DOHH2 (cell line): ENCODE data around the gene RASSF4.

Experiments used
- H3F3A ChIP-seq: fragments of 200-600 bp; sonication (generic), shearing (Covaris generic); 2 replicates; pipeline ENCODE4 v1.6.0; 2016; ENCODE audit warnings: antibody characterized with exemption, mild to moderate bottlenecking; ENCODE audit not compliant: control insufficient read depth, insufficient read depth
- H3K27ac ChIP-seq: fragments of 200-600 bp; sonication (generic); 2 replicates; pipeline ENCODE4 v1.5.1; 2014; ENCODE audit warnings: low read depth, mild to moderate bottlenecking, low read length, moderate library complexity
- H3K27me3 ChIP-seq: fragments of 200-600 bp; sonication (generic); 2 replicates; pipeline ENCODE4 v1.6.1; 2014; ENCODE audit warnings: mild to moderate bottlenecking, low read length, mixed read lengths; ENCODE audit not compliant: control insufficient read depth
- H3K36me3 ChIP-seq: fragments of 200-600 bp; sonication (generic); 2 replicates; pipeline ENCODE4 v1.6.1; 2014; ENCODE audit warnings: mild to moderate bottlenecking, low read length, moderate library complexity, mixed read lengths; ENCODE audit not compliant: control insufficient read depth
- H3K4me1 ChIP-seq: fragments of 200-600 bp; sonication (generic); 2 replicates; pipeline ENCODE4 v1.6.1; 2014; ENCODE audit warnings: mild to moderate bottlenecking, low read length, mixed read lengths; ENCODE audit not compliant: control insufficient read depth
- H3K4me2 ChIP-seq: fragments of 200-600 bp; sonication (generic); 2 replicates; pipeline ENCODE4 v1.6.0; 2014; ENCODE audit warnings: mild to moderate bottlenecking, low read length, moderate library complexity
- H3K4me3 ChIP-seq: fragments of 200-600 bp; sonication (generic); 2 replicates; pipeline ENCODE4 v1.5.1; 2014; ENCODE audit warnings: mild to moderate bottlenecking, low read length, mixed read lengths
- H3K79me2 ChIP-seq: fragments of 200-600 bp; sonication (generic); 2 replicates; pipeline ENCODE4 v1.6.1; 2014; ENCODE audit warnings: mild to moderate bottlenecking, low read length, mixed read lengths; ENCODE audit not compliant: control insufficient read depth
- H3K9me2 ChIP-seq: fragments of 200-600 bp; sonication (generic); replicated peaks from 2 replicates; pipeline ENCODE4 v1.6.1; 2014; ENCODE audit warnings: mild to moderate bottlenecking, low read length, mixed read lengths; ENCODE audit not compliant: control insufficient read depth
- H3K9me3 ChIP-seq: fragments of 200-600 bp; sonication (generic); 2 replicates; pipeline ENCODE4 v1.6.1; 2014; ENCODE audit warnings: antibody characterized with exemption, low read length, mixed read lengths; ENCODE audit not compliant: control insufficient read depth, insufficient read depth
- H4K20me1 ChIP-seq: fragments of 200-600 bp; sonication (generic); 2 replicates; pipeline ENCODE4 v1.6.0; 2014; ENCODE audit warnings: low read depth, mild to moderate bottlenecking, antibody characterized with exemption, low read length, moderate library complexity; ENCODE audit not compliant: control insufficient read depth, insufficient read depth
- CTCF ChIP-seq: fragments of 200-600 bp; sonication (generic); IDR thresholded peaks from one replicate; pipeline ENCODE4 v1.5.1; 2014; ENCODE audit warnings: antibody characterized with exemption, mild to moderate bottlenecking, low read depth, low read length; ENCODE audit not compliant: poor library complexity, severe bottlenecking
- EZH2phosphoT487 ChIP-seq: fragments of 200-600 bp; sonication (generic); IDR thresholded peaks from 2 replicates; pipeline ENCODE4 v1.6.1; 2017; ENCODE audit warnings: borderline replicate concordance, mild to moderate bottlenecking, antibody characterized with exemption, low read length, moderate library complexity, mixed read lengths

RASSF4 gene

GRCh38 chr10:44989597-44990301 is 30.1 kb downstream of the RASSF4 start:
- H3K36me3 ChIP-seq = no peaks in the 10 kb centered on the region
- H3K4me2 ChIP-seq = no peak overlapping the region
- TF ChIP-seq EZH2phosphoT487 (no peak), CTCF (no peak)
- no peaks in the 10 kb centered on the region for H3K79me2 ChIP-seq
- H3K4me3 ChIP-seq = no peak overlapping the region
- no peaks in the 10 kb centered on the region for H3K9me2 ChIP-seq
- H4K20me1 ChIP-seq = no peaks in the 10 kb centered on the region
- H3K9me3 ChIP-seq = no peaks in the 10 kb centered on the region
- no peak overlapping the region for H3K27ac ChIP-seq
- no peaks in the 10 kb centered on the region for H3F3A ChIP-seq
- H3K4me1 ChIP-seq = no peaks in the 10 kb centered on the region
- H3K27me3 ChIP-seq = peaks cover 18% of the 10 kb centered on the region

- H3K4me1 ChIP-seq = no peaks in the 10 kb centered on the region
- H4K20me1 ChIP-seq = no peaks in the 10 kb centered on the region
- no peaks in the 10 kb centered on the region for H3F3A ChIP-seq
- no peaks in the 10 kb centered on the region for H3K79me2 ChIP-seq
- no peak overlapping the region for H3K27ac ChIP-seq
- no peaks in the 10 kb centered on the region for H3K36me3 ChIP-seq
- H3K9me2 ChIP-seq = no peaks in the 10 kb centered on the region
- no peak overlapping the region for H3K4me3 ChIP-seq
- no peaks in the 10 kb centered on the region for H3K9me3 ChIP-seq
- H3K27me3 ChIP-seq = peaks cover 14% of the 10 kb centered on the region
- no peak for TF ChIP-seq CTCF
- TF ChIP-seq EZH2phosphoT487 = no peak
- no peak overlapping the region for H3K4me2 ChIP-seq
Measured at GRCh38 chr10:44990302-44990655, 30.7 kb downstream of the RASSF4 start.

GRCh38 chr10:44990965-44991364 is 31.4 kb downstream of the RASSF4 start:
- H4K20me1 ChIP-seq = no peaks in the 10 kb centered on the region

More at GRCh38 chr10:44990965-44991364, 31.4 kb downstream of the RASSF4 start:
- H3K4me2 ChIP-seq = no peak overlapping the region
- H3F3A ChIP-seq = no peaks in the 10 kb centered on the region
- H3K27me3 ChIP-seq = peaks cover 8% of the 10 kb centered on the region
- no peaks in the 10 kb centered on the region for H3K9me3 ChIP-seq
- H3K27ac ChIP-seq = no peak overlapping the region
- H3K9me2 ChIP-seq = no peaks in the 10 kb centered on the region
- H3K4me1 ChIP-seq = no peaks in the 10 kb centered on the region
- H3K4me3 ChIP-seq = no peak overlapping the region
- H3K79me2 ChIP-seq = no peaks in the 10 kb centered on the region
- TF ChIP-seq CTCF (no peak), EZH2phosphoT487 (no peak)
- no peaks in the 10 kb centered on the region for H3K36me3 ChIP-seq
